ENCODE data around the gene ZNF865. TPM values are rescaled to one million over a fixed set of nuclear protein-coding genes. Genes with fewer than 3 reads are reported as not detected.

The ZNF865 gene
- total and polyA plus RNA-seq, 10 of the 15 experiments (the other 5 are each of a cell fraction or from before 2014, with no cell fraction given) = 0.02 to 18.3 (median 0.90) TPM

DNA sequence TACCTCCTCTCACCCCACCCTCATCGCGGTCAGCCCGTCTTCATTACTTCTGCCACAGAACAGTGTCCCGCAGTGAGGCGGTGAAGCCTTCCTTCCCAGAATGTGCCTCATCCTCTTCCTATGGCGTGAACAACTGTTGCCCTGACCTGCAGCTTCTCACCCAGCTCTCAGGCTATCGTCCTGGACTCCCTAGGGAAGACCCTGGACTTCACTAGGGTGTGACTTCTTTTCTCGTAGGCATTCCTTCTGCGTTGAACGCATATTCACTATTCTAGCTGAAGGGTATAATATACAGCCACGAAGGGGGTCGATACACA, 982 bp downstream of the ZNF865 start (continued):
- TF ChIP-seq, protein P1, sequence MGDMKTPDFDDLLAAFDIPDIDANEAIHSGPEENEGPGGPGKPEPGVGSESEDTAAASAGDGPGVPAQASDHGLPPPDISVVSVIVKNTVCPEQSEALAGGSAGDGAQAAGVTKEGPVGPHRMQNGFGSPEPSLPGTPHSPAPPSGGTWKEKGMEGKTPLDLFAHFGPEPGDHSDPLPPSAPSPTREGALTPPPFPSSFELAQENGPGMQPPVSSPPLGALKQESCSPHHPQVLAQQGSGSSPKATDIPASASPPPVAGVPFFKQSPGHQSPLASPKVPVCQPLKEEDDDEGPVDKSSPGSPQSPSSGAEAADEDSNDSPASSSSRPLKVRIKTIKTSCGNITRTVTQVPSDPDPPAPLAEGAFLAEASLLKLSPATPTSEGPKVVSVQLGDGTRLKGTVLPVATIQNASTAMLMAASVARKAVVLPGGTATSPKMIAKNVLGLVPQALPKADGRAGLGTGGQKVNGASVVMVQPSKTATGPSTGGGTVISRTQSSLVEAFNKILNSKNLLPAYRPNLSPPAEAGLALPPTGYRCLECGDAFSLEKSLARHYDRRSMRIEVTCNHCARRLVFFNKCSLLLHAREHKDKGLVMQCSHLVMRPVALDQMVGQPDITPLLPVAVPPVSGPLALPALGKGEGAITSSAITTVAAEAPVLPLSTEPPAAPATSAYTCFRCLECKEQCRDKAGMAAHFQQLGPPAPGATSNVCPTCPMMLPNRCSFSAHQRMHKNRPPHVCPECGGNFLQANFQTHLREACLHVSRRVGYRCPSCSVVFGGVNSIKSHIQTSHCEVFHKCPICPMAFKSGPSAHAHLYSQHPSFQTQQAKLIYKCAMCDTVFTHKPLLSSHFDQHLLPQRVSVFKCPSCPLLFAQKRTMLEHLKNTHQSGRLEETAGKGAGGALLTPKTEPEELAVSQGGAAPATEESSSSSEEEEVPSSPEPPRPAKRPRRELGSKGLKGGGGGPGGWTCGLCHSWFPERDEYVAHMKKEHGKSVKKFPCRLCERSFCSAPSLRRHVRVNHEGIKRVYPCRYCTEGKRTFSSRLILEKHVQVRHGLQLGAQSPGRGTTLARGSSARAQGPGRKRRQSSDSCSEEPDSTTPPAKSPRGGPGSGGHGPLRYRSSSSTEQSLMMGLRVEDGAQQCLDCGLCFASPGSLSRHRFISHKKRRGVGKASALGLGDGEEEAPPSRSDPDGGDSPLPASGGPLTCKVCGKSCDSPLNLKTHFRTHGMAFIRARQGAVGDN (IDR thresholded peaks at IDR 0.05) = 0 out of 2 replicates have a peak, but pooled peaks have one; percentile 27
- TF ChIP-seq FOS (IDR thresholded peaks at IDR 0.05; ENCODE audit: borderline replicate concordance, extremely low read depth, insufficient read length) = no peak
- TF ChIP-seq, protein P2, sequence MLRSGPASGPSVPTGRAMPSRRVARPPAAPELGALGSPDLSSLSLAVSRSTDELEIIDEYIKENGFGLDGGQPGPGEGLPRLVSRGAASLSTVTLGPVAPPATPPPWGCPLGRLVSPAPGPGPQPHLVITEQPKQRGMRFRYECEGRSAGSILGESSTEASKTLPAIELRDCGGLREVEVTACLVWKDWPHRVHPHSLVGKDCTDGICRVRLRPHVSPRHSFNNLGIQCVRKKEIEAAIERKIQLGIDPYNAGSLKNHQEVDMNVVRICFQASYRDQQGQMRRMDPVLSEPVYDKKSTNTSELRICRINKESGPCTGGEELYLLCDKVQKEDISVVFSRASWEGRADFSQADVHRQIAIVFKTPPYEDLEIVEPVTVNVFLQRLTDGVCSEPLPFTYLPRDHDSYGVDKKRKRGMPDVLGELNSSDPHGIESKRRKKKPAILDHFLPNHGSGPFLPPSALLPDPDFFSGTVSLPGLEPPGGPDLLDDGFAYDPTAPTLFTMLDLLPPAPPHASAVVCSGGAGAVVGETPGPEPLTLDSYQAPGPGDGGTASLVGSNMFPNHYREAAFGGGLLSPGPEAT (IDR thresholded peaks at IDR 0.05; ENCODE audit: low read depth) = peak; percentile 5; the same call in 1 of the 2 replicates
- TF ChIP-seq ZNF207 (IDR thresholded peaks at IDR 0.05; ENCODE audit: borderline replicate concordance) = 0 out of 2 replicates have a peak, but pooled peaks have one; percentile 12
- TF ChIP-seq BMI1 (IDR thresholded peaks at IDR 0.05; ENCODE audit: borderline replicate concordance) = no peak
- TF ChIP-seq IRF4 (IDR thresholded peaks at IDR 0.05; ENCODE audit: low read depth, low read length) = no peak
- TF ChIP-seq, protein P3, sequence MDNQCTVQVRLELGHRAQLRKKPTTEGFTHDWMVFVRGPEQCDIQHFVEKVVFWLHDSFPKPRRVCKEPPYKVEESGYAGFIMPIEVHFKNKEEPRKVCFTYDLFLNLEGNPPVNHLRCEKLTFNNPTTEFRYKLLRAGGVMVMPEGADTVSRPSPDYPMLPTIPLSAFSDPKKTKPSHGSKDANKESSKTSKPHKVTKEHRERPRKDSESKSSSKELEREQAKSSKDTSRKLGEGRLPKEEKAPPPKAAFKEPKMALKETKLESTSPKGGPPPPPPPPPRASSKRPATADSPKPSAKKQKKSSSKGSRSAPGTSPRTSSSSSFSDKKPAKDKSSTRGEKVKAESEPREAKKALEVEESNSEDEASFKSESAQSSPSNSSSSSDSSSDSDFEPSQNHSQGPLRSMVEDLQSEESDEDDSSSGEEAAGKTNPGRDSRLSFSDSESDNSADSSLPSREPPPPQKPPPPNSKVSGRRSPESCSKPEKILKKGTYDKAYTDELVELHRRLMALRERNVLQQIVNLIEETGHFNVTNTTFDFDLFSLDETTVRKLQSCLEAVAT (IDR thresholded peaks at IDR 0.05) = no peak
- TF ChIP-seq RUNX3 (IDR thresholded peaks at IDR 0.05; ENCODE audit: low read length) = peak; percentile 11; the same call in 1 of the 2 replicates
- TF ChIP-seq, protein P4, sequence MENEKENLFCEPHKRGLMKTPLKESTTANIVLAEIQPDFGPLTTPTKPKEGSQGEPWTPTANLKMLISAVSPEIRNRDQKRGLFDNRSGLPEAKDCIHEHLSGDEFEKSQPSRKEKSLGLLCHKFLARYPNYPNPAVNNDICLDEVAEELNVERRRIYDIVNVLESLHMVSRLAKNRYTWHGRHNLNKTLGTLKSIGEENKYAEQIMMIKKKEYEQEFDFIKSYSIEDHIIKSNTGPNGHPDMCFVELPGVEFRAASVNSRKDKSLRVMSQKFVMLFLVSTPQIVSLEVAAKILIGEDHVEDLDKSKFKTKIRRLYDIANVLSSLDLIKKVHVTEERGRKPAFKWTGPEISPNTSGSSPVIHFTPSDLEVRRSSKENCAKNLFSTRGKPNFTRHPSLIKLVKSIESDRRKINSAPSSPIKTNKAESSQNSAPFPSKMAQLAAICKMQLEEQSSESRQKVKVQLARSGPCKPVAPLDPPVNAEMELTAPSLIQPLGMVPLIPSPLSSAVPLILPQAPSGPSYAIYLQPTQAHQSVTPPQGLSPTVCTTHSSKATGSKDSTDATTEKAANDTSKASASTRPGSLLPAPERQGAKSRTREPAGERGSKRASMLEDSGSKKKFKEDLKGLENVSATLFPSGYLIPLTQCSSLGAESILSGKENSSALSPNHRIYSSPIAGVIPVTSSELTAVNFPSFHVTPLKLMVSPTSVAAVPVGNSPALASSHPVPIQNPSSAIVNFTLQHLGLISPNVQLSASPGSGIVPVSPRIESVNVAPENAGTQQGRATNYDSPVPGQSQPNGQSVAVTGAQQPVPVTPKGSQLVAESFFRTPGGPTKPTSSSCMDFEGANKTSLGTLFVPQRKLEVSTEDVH (IDR thresholded peaks at IDR 0.05; ENCODE audit: low read depth, partially characterized antibody) = no peak
- no peak for TF ChIP-seq HDAC6 (IDR thresholded peaks at IDR 0.05; ENCODE audit: unreplicated experiment)
- no peak for TF ChIP-seq SP1 (IDR thresholded peaks at IDR 0.05; ENCODE audit: low read depth, low read length)
